Neural cell (in vitro differentiated cells): Measurements from ENCODE around the gene RANBP10. TPM values are rescaled to one million over a fixed set of nuclear protein-coding genes. Genes with fewer than 3 reads are reported as not detected.

Source experiments
- H2AFZ ChIP-seq: fragments of 200-600, 300-800 bp; sonication (generic), shearing (Covaris generic); 2 replicates; pipeline ENCODE4 v1.6.0; 2014; ENCODE audit warnings: low read depth, mild to moderate bottlenecking, antibody characterized with exemption, low read length, moderate library complexity
- H3F3A ChIP-seq: fragments of 200-600 bp; shearing (Covaris generic); 2 replicates; pipeline ENCODE4 v1.6.1; 2016; ENCODE audit warnings: mild to moderate bottlenecking, moderate library complexity, mixed read lengths, antibody characterized with exemption, low read length; ENCODE audit not compliant: insufficient read depth, poor library complexity, severe bottlenecking
- H3K27ac ChIP-seq: fragments of 200-600, 300-800 bp; sonication (generic), shearing (Covaris generic); 2 replicates; pipeline ENCODE4 v1.5.1; 2014; ENCODE audit warnings: mild to moderate bottlenecking, low read length, moderate library complexity
- H3K27me3 ChIP-seq: fragments of 300-800, 200-600 bp; sonication (generic), shearing (Covaris generic); 2 replicates; pipeline ENCODE4 v1.6.0; 2014; ENCODE audit warnings: mild to moderate bottlenecking, low read depth, low read length, moderate library complexity; ENCODE audit not compliant: insufficient read depth
- H3K36me3 ChIP-seq: fragments of 300-800, 200-600 bp; sonication (generic), shearing (Covaris generic); 2 replicates; pipeline ENCODE4 v1.5.1; 2014; ENCODE audit warnings: mild to moderate bottlenecking, antibody characterized with exemption, low read length, moderate library complexity; ENCODE audit not compliant: insufficient read depth
- H3K4me2 ChIP-seq: fragments of 300-800, 200-600 bp; sonication (generic), shearing (Covaris generic); 2 replicates; pipeline ENCODE4 v1.6.0; 2014; ENCODE audit warnings: mild to moderate bottlenecking, low read length
- H3K4me3 ChIP-seq: fragments of 300-800, 200-600 bp; sonication (generic), shearing (Covaris generic); 2 replicates; pipeline ENCODE4 v1.5.1; 2014; ENCODE audit warnings: mild to moderate bottlenecking, low read length, moderate library complexity
- H3K79me2 ChIP-seq: fragments of 200-600 bp; shearing (Covaris generic); replicated peaks from 2 replicates; pipeline ENCODE4 v1.6.0; 2014; ENCODE audit warnings: mild to moderate bottlenecking, low read length, moderate library complexity; ENCODE audit not compliant: insufficient read depth
- H3K9ac ChIP-seq: fragments of 300-800, 200-600 bp; sonication (generic), shearing (Covaris generic); 2 replicates; pipeline ENCODE4 v1.6.1; 2016; ENCODE audit warnings: mild to moderate bottlenecking, low read length, mixed read lengths
- H3K9me2 ChIP-seq: fragments of 200-600 bp; shearing (Covaris generic); 2 replicates; pipeline ENCODE4 v1.6.1; 2016; ENCODE audit warnings: mild to moderate bottlenecking, low read length, mixed read lengths; ENCODE audit not compliant: insufficient read depth
- H3K9me3 ChIP-seq: fragments of 200-600, 300-800 bp; sonication (generic), shearing (Covaris generic); 2 replicates; pipeline ENCODE4 v1.6.1; 2016; ENCODE audit warnings: mild to moderate bottlenecking, mixed run types, low read length, moderate library complexity, mixed read lengths
- H4K20me1 ChIP-seq: fragments of 200-600 bp; shearing (Covaris generic); 2 replicates; pipeline ENCODE4 v1.6.1; 2016; ENCODE audit warnings: mild to moderate bottlenecking, mixed run types; ENCODE audit not compliant: insufficient read depth
- EP300 ChIP-seq: fragments of 450-650 bp; conservative IDR thresholded peaks from 2 replicates; pipeline ENCODE4 v1.6.1; 2014; ENCODE audit warnings: antibody characterized with exemption, mild to moderate bottlenecking, moderate library complexity; ENCODE audit not compliant: poor library complexity, severe bottlenecking
- EZH2 ChIP-seq: fragments of 200-600, 300-800 bp; shearing (Covaris generic), sonication (generic); IDR thresholded peaks from 2 replicates; pipeline ENCODE4 v1.6.1; 2014; ENCODE audit warnings: antibody characterized with exemption, low read length, borderline replicate concordance, mild to moderate bottlenecking; ENCODE audit not compliant: insufficient read depth, poor library complexity, severe bottlenecking
- MXI1 ChIP-seq: fragments of 450-650 bp; conservative IDR thresholded peaks from 2 replicates; pipeline ENCODE4 v1.6.1; 2014; ENCODE audit warnings: antibody characterized with exemption, mild to moderate bottlenecking; ENCODE audit not compliant: poor library complexity, severe bottlenecking
- POLR2AphosphoS5 ChIP-seq: IDR thresholded peaks from 2 replicates; pipeline ENCODE4 v1.6.1; 2012
- RAD21 ChIP-seq: fragments of 450-650 bp; conservative IDR thresholded peaks from 2 replicates; pipeline ENCODE4 v1.6.1; 2014; ENCODE audit warnings: antibody characterized with exemption, mild to moderate bottlenecking, moderate library complexity
- SMC3 ChIP-seq: fragments of 450-650 bp; conservative IDR thresholded peaks from 2 replicates; pipeline ENCODE4 v1.6.1; 2014; ENCODE audit warnings: antibody characterized with exemption, mild to moderate bottlenecking, moderate library complexity; ENCODE audit not compliant: poor library complexity
- TAF1 ChIP-seq: IDR thresholded peaks from 2 replicates; pipeline ENCODE4 v1.6.1; 2012; ENCODE audit warnings: low read depth
- polyA plus RNA-seq: library from polyadenylated mRNA; depleted of rRNA; stranded (reverse); fragments of >200 nt; gene quantifications from 2 replicates; pipeline ENCODE4 v1.2.3, GENCODE V29; 2014
- TF ChIP-seq, protein P1 (sequence below): fragments of 450-650 bp; IDR thresholded peaks from 2 replicates; pipeline ENCODE4 v1.5.1; 2014; ENCODE audit warnings: antibody characterized with exemption, mild to moderate bottlenecking, moderate library complexity; ENCODE audit not compliant: poor library complexity, severe bottlenecking
- TF ChIP-seq, protein P2 (sequence below): IDR thresholded peaks from 2 replicates; pipeline ENCODE4 v1.6.1; 2012; ENCODE audit warnings: borderline replicate concordance

The RANBP10 gene
- polyA plus RNA-seq, 1 donor from 2014 or later, result 10.9 TPM

DNA sequence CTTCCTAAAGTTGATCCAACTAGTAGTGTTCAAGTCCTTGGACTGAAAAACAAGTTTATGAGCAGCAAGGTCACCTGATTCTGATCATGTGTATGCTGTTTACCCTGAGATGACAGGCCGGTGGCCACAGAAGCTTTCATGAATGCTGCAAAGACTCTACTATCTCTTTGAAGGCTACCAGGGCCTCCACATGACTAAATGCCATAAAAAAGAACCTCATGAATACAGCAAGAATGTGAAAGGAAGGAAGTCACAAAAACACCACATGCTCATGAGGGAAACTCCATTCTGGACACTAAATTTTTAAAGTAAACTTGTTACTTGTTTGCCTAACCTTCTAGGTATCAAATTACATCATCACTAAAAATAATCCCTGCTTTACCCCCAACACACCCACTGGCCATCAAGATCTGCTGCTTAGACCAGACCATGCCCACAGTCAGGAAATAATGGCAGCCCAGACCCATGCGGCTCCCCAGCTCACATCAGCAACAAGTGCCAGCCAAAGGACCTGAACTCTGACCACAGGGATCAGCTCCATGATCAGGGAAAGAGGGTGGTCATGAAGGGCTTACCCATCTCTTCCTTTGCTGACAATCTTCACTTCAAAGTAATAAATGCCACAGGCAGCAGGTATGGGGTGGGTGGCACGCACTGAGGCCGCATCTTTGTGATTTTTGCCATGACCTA lies 1.4 kb downstream of the RANBP10 start:
- H3K9me3 ChIP-seq, result no peaks in the 10 kb centered on the region
- H3K79me2 ChIP-seq, result peaks cover 60% of the 10 kb centered on the region
- H2AFZ ChIP-seq, result no peak overlapping the region
- H3K27me3 ChIP-seq, result no peaks in the 10 kb centered on the region
- H3K4me3 ChIP-seq, result peak overlapping the region; percentile 76
- H3K36me3 ChIP-seq, result no peaks in the 10 kb centered on the region
- no peaks in the 10 kb centered on the region for H3F3A ChIP-seq
- H3K27ac ChIP-seq, result no peak overlapping the region
- TF ChIP-seq TAF1, result no peak
- no peak for TF ChIP-seq EZH2
- TF ChIP-seq POLR2AphosphoS5, result no peak
- TF ChIP-seq SMC3, result no peak
- no peak for TF ChIP-seq EP300
- TF ChIP-seq, protein P1, sequence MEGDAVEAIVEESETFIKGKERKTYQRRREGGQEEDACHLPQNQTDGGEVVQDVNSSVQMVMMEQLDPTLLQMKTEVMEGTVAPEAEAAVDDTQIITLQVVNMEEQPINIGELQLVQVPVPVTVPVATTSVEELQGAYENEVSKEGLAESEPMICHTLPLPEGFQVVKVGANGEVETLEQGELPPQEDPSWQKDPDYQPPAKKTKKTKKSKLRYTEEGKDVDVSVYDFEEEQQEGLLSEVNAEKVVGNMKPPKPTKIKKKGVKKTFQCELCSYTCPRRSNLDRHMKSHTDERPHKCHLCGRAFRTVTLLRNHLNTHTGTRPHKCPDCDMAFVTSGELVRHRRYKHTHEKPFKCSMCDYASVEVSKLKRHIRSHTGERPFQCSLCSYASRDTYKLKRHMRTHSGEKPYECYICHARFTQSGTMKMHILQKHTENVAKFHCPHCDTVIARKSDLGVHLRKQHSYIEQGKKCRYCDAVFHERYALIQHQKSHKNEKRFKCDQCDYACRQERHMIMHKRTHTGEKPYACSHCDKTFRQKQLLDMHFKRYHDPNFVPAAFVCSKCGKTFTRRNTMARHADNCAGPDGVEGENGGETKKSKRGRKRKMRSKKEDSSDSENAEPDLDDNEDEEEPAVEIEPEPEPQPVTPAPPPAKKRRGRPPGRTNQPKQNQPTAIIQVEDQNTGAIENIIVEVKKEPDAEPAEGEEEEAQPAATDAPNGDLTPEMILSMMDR, result no peak
- TF ChIP-seq, protein P2, sequence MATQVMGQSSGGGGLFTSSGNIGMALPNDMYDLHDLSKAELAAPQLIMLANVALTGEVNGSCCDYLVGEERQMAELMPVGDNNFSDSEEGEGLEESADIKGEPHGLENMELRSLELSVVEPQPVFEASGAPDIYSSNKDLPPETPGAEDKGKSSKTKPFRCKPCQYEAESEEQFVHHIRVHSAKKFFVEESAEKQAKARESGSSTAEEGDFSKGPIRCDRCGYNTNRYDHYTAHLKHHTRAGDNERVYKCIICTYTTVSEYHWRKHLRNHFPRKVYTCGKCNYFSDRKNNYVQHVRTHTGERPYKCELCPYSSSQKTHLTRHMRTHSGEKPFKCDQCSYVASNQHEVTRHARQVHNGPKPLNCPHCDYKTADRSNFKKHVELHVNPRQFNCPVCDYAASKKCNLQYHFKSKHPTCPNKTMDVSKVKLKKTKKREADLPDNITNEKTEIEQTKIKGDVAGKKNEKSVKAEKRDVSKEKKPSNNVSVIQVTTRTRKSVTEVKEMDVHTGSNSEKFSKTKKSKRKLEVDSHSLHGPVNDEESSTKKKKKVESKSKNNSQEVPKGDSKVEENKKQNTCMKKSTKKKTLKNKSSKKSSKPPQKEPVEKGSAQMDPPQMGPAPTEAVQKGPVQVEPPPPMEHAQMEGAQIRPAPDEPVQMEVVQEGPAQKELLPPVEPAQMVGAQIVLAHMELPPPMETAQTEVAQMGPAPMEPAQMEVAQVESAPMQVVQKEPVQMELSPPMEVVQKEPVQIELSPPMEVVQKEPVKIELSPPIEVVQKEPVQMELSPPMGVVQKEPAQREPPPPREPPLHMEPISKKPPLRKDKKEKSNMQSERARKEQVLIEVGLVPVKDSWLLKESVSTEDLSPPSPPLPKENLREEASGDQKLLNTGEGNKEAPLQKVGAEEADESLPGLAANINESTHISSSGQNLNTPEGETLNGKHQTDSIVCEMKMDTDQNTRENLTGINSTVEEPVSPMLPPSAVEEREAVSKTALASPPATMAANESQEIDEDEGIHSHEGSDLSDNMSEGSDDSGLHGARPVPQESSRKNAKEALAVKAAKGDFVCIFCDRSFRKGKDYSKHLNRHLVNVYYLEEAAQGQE, result no peak
- TF ChIP-seq MXI1, result no peak
- peak overlapping the region; percentile 83 for H3K4me2 ChIP-seq
- peak overlapping the region; percentile 92 for H3K9ac ChIP-seq
- no peaks in the 10 kb centered on the region for H3K9me2 ChIP-seq
- H4K20me1 ChIP-seq, result no peaks in the 10 kb centered on the region

DNA sequence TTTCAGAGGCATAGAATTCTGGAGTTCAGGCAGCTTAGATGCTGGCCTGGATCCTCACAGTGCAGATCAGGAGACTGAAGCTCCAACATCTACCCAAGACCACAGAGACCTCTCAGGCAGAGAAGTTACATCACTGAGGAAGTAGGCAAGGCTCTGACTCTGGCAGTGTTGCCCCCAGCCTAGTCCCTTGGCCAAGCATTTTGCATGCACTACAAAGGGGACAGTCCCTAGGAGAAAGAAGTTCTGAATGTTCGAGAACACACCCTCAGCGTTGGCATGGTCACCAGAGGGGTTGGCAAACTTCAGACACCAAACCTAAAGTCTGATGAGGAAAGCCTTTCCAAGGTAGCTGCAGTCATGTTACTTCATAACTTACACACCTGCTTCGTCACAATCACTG lies 2.5 kb downstream of the RANBP10 start:
- Histone ChIP-seq H3K9ac (no peak overlapping the region), H3K27me3 (no peaks in the 10 kb centered on the region), H3K27ac (no peak overlapping the region), H3F3A (no peaks in the 10 kb centered on the region), H4K20me1 (no peaks in the 10 kb centered on the region), H3K9me2 (no peaks in the 10 kb centered on the region), H3K4me2 (no peak overlapping the region), H2AFZ (no peak overlapping the region), H3K4me3 (no peak overlapping the region), H3K79me2 (peaks cover 62% of the 10 kb centered on the region), H3K36me3 (no peaks in the 10 kb centered on the region), H3K9me3 (no peaks in the 10 kb centered on the region)
- no peak for TF ChIP-seq EP300
- no peak for TF ChIP-seq POLR2AphosphoS5
- no peak for TF ChIP-seq TAF1
- TF ChIP-seq RAD21, result no peak
- TF ChIP-seq, protein P1, result no peak
- TF ChIP-seq SMC3, result no peak
